B cell (primary cell): ENCODE results near the gene PON3. TPM values are rescaled to one million over a fixed set of nuclear protein-coding genes. Genes with fewer than 3 reads are reported as not detected.

Experiments used
- ATAC-seq: fragments of 200-7000 bp; cut with Tn5 transposase; one replicate; pipeline ENCODE4 v1.10.0; 2021; ENCODE audit warnings: low read depth, mild to moderate bottlenecking, moderate number of reproducible peaks, moderate library complexity
- CTCF ChIA-PET: fragments of 350-600 bp; sonication (Branson Sonifier 250); formaldehyde crosslinking; loops from one replicate; lab custom pipeline; 2021; ENCODE audit warnings: antibody characterized with exemption, inconsistent platforms; lab: Charles Lee
- POLR2A ChIA-PET: fragments of 350-600 bp; sonication (Branson Sonifier 250); formaldehyde crosslinking; loops from one replicate; lab custom pipeline; 2021; ENCODE audit warnings: antibody characterized with exemption; lab: Charles Lee
- DNase-seq: peaks from one replicate; pipeline ENCODE4 v3.0.0; 2013
- H2AFZ ChIP-seq: 2 replicates; pipeline ENCODE4 v1.6.1; 2012; ENCODE audit warnings: mild to moderate bottlenecking, low read depth, low read length; ENCODE audit not compliant: insufficient read depth, poor library complexity, severe bottlenecking
- H3K27ac ChIP-seq, 2 donors: 1 replicate in 1 of 2; 2 replicates in 1 of 2; pipeline ENCODE4 v1.5.1; 2012 to 2013; ENCODE audit warnings: low read length in 2 of 2, mild to moderate bottlenecking in 2 of 2, moderate library complexity in 1 of 2
- H3K27me3 ChIP-seq, 4 experiments: fragments of 200-600 bp in 1 of 4; sonication (generic) in 1 of 4; replicated peaks in 1 of 4; 1 replicate in 2 of 4; 2 replicates in 2 of 4; pipeline versions ENCODE4 v1.6.1 to v1.7.0; 2013 to 2016; ENCODE audit warnings: low read length in 3 of 4, mild to moderate bottlenecking in 2 of 4, mixed read lengths in 1 of 4, moderate library complexity in 1 of 4; ENCODE audit not compliant: insufficient read depth in 4 of 4, control insufficient read depth in 3 of 4; ENCODE audit errors: control extremely low read depth in 1 of 4
- H3K36me3 ChIP-seq, 2 experiments: replicated peaks in 1 of 2; 1 replicate in 1 of 2; 2 replicates in 1 of 2; pipeline versions ENCODE4 v1.6.1 to v1.7.1; 2013; ENCODE audit warnings: low read length in 1 of 2; ENCODE audit not compliant: insufficient read depth in 2 of 2, control insufficient read depth in 1 of 2; ENCODE audit errors: control extremely low read depth in 1 of 2, extremely low read depth in 1 of 2
- H3K4me1 ChIP-seq, 2 donors: fragments of 200-600 bp in 1 of 2; sonication (generic) in 1 of 2; 1 replicate in 1 of 2; 2 replicates in 1 of 2; pipeline versions ENCODE4 v1.5.1 to v1.6.1; 2013 to 2017; ENCODE audit warnings: low read length in 2 of 2; ENCODE audit not compliant: control insufficient read depth in 2 of 2, insufficient read depth in 2 of 2
- H3K4me2 ChIP-seq: replicated peaks from 2 replicates; pipeline ENCODE3; 2012; ENCODE audit warnings: mild to moderate bottlenecking, low read depth, low read length; ENCODE audit not compliant: poor library complexity, severe bottlenecking
- H3K4me3 ChIP-seq, 5 experiments: fragments of 200-600 bp in 1 of 5; sonication (generic) in 1 of 5; 1 replicate in 3 of 5; 2 replicates in 2 of 5; pipeline versions ENCODE4 v1.5.1 to v1.7.0; 2011 to 2016; ENCODE audit warnings: low read length in 4 of 5, mild to moderate bottlenecking in 4 of 5, low read depth in 2 of 5, control low read depth in 1 of 5, moderate library complexity in 1 of 5; ENCODE audit not compliant: insufficient read depth in 1 of 5; ENCODE audit errors: control extremely low read depth in 1 of 5, extremely low read depth in 1 of 5
- H3K79me2 ChIP-seq: fragments of 200-600 bp; sonication (generic); one replicate; pipeline ENCODE4 v1.6.0; 2016; ENCODE audit warnings: low read length; ENCODE audit not compliant: control insufficient read depth, insufficient read depth
- H3K9ac ChIP-seq: fragments of 200-600 bp; sonication (generic); 2 replicates; pipeline ENCODE4 v1.6.1; 2017; ENCODE audit warnings: mild to moderate bottlenecking, low read length, moderate library complexity
- H3K9me3 ChIP-seq, 3 donors: one replicate each; pipeline versions ENCODE4 v1.6.1 to v1.7.1; 2013; ENCODE audit warnings: low read length in 2 of 3; ENCODE audit not compliant: control insufficient read depth in 2 of 3, insufficient read depth in 1 of 3; ENCODE audit errors: control extremely low read depth in 1 of 3
- H4K20me1 ChIP-seq: 2 replicates; pipeline ENCODE4 v1.6.0; 2012; ENCODE audit warnings: mild to moderate bottlenecking, low read length; ENCODE audit not compliant: insufficient read depth, control insufficient read depth, poor library complexity, severe bottlenecking
- H3K27ac Mint-ChIP-seq: one replicate; pipeline ENCODE4 v1.8.0; 2021; ENCODE audit warnings: mixed read lengths
- H3K27me3 Mint-ChIP-seq: one replicate; pipeline ENCODE4 v1.8.0; 2021; ENCODE audit warnings: mixed read lengths
- H3K4me1 Mint-ChIP-seq: one replicate; pipeline ENCODE4 v1.8.0; 2021; ENCODE audit warnings: mixed read lengths
- H3K4me3 Mint-ChIP-seq: one replicate; pipeline ENCODE4 v1.8.0; 2021; ENCODE audit warnings: mixed read lengths
- H3K9me3 Mint-ChIP-seq: one replicate; pipeline ENCODE4 v1.8.0; 2022; ENCODE audit warnings: mixed read lengths; ENCODE audit not compliant: insufficient read depth
- EZH2 ChIP-seq: IDR thresholded peaks from 2 replicates; pipeline ENCODE4 v1.6.1; 2012; ENCODE audit warnings: borderline replicate concordance, low read depth, mild to moderate bottlenecking, moderate library complexity, low read length; ENCODE audit not compliant: insufficient read depth, poor library complexity, severe bottlenecking
- WGBS: methylation state at CpG from one replicate; pipeline ENCODE4 v1.1.5; 2013; ENCODE audit warnings: missing lambda C conversion rate; ENCODE audit not compliant: insufficient coverage; 5-methylcytosine and 5-hydroxymethylcytosine counted together
- intact Hi-C: fragments of 100-400 bp; cut with micrococcal nuclease; formaldehyde crosslinking; loops from one replicate; pipeline ENCODE4 v1.10.0; 2022
- polyA plus RNA-seq: library from polyadenylated mRNA; depleted of rRNA; stranded (reverse); fragments of >200 nt; gene quantifications from 2 replicates; pipeline ENCODE4 v1.2.3, GENCODE V29; 2012
- total RNA-seq, 2 donors: library from RNA; stranded (reverse); fragments of 120-200 nt in 1 of 2; gene quantifications; 1 replicate in 1 of 2; 2 replicates in 1 of 2; pipeline versions ENCODE4 v1.2.3 to v1.2.4, GENCODE V29; 2013 to 2022
- TF ChIP-seq, protein P1 (sequence below): fragments of 200-600 bp; IDR thresholded peaks from one replicate; pipeline ENCODE4 v1.8.0; 2022; ENCODE audit warnings: antibody characterized with exemption, mild to moderate bottlenecking

PON3 gene
- total and polyA plus RNA-seq, 2 donors (not counting 1 experiment from before 2014, with no cell fraction given) = not detected

DNA sequence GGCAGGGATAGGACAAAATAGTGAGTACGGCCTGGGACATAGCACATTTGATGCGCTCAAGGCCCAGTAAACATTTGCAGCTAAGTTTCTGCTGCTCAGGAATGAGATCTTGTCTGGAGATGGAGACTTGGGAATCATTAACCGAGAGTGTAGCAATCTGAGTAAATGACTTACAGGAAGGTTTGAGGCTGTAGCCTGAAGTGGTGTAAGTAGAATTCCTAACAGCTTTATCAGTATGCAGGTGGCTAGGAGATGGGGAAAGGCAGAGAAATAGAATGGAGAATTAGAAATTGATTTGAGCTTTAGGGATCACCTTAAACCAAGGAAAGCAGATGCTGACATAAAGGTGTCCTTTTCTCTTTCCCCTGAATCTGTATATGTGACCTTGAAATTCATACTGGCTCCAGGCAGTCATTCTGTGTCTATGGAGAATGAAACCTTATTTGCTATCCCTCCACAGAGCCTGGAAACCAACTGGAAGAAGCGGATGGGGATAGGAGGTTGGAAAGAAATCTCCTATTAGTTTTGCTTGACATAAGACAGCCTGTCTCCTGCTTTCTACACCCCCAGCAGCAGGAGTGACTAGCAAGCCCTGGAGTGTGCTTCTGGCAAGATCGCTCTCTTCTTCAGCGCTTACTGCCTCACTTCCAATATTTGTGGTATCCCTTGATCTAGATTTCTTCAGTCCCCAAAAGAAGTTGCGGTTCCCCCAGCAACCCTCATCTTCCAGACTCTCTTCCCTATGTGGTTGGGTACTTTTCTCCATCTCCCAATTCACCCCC, 45.1 kb upstream of the PON3 start:
- 100% methylated on average over 5 of the region's 7 CpGs for WGBS
- Histone ChIP-seq H3K4me1 (no peaks in the 10 kb centered on the region), H3K36me3 (no peaks in the 10 kb centered on the region), H3K27ac (no peak overlapping the region), H3K9me3 (no peaks in the 10 kb centered on the region), H3K9ac (no peak overlapping the region), H3K4me3 (no peak overlapping the region), H4K20me1 (no peaks in the 10 kb centered on the region), H3K4me2 (no peak overlapping the region), H2AFZ (no peak overlapping the region), H3K27me3 (no peaks in the 10 kb centered on the region), H3K79me2 (no peaks in the 10 kb centered on the region)
- no peak for ATAC-seq
- no peak for DNase-seq
- peaks cover 11% of the 10 kb centered on the region for H3K27me3 Mint-ChIP-seq
- H3K27ac Mint-ChIP-seq = no peak overlapping the region
- POLR2A ChIA-PET = no interaction called here
- no peak overlapping the region for H3K4me3 Mint-ChIP-seq
- peaks cover 3% of the 10 kb centered on the region for H3K4me1 Mint-ChIP-seq
- TF ChIP-seq, protein P1, sequence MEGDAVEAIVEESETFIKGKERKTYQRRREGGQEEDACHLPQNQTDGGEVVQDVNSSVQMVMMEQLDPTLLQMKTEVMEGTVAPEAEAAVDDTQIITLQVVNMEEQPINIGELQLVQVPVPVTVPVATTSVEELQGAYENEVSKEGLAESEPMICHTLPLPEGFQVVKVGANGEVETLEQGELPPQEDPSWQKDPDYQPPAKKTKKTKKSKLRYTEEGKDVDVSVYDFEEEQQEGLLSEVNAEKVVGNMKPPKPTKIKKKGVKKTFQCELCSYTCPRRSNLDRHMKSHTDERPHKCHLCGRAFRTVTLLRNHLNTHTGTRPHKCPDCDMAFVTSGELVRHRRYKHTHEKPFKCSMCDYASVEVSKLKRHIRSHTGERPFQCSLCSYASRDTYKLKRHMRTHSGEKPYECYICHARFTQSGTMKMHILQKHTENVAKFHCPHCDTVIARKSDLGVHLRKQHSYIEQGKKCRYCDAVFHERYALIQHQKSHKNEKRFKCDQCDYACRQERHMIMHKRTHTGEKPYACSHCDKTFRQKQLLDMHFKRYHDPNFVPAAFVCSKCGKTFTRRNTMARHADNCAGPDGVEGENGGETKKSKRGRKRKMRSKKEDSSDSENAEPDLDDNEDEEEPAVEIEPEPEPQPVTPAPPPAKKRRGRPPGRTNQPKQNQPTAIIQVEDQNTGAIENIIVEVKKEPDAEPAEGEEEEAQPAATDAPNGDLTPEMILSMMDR = no peak
- TF ChIP-seq EZH2 = no peak
- CTCF ChIA-PET = no interaction called here
- no peaks in the 10 kb centered on the region for H3K9me3 Mint-ChIP-seq
- intact Hi-C loops = no loop called here

DNA sequence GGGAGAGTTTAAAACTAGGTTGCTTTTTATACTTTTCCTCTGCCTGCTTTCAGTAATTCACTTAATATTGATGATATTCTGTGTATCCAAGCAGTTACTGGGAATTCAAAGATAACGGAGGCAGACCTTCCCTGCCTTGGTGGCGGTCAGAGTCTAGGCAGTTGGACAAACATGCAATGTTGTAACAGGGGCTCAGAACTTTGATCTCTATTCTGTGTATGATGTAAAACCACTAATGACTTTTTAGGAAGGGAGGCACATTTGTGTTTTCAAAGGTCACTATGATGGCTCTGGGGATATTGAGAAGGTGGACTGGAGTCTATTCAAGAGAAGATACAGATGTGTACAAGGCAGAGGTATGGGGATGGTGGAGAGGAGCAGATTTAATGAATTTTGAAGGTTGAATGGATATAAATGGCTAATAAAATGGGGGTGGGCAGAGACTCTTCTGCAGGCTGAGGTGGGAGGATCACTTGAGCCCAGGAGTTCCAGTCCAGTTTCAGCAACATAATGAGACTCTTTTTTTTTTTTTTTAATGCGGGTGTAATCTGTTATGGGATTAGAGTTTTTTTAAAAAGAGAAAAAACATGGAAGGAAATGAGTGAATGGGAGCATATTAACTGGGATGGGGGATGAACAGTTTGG, 44.3 kb upstream of the PON3 start:
- Mint-ChIP-seq H3K4me1 (peaks cover 6% of the 10 kb centered on the region), H3K27ac (no peak overlapping the region), H3K4me3 (no peak overlapping the region), H3K27me3 (peaks cover 11% of the 10 kb centered on the region), H3K9me3 (no peaks in the 10 kb centered on the region)
- Histone ChIP-seq H3K36me3 (no peaks in the 10 kb centered on the region), H3K4me1 (peaks cover 0 to under 1% of the 10 kb centered on the region in 2 donors), H3K9me3 (no peaks in the 10 kb centered on the region), H3K27ac (no peak overlapping the region), H2AFZ (no peak overlapping the region), H3K79me2 (no peaks in the 10 kb centered on the region), H3K4me3 (no peak overlapping the region), H3K9ac (no peak overlapping the region), H3K4me2 (no peak overlapping the region), H3K27me3 (no peaks in the 10 kb centered on the region), H4K20me1 (no peaks in the 10 kb centered on the region)
- CTCF ChIA-PET = no interaction called here
- ATAC-seq (no peak), DNase-seq (no peak)
- POLR2A ChIA-PET = no interaction called here
- 100% methylated on average over 2 of the region's 3 CpGs for WGBS
- TF ChIP-seq, protein P1 = no peak
- TF ChIP-seq EZH2 = no peak
- intact Hi-C loops = no loop called here
